ENCODE results near the gene ACBD3.

The ACBD3 gene

GRCh38 chr1:226164154-226164553, 22.4 kb downstream of the ACBD3 start:
- H3K4me3 ChIP-seq (ENCODE audit: low read depth, low read length): no peak overlapping the region
- no peak for DNase-seq (ENCODE audit: low read depth)
- TF ChIP-seq CTCF (IDR thresholded peaks at IDR 0.05; ENCODE audit: low read depth, low read length, missing control alignments): no peak

DNA sequence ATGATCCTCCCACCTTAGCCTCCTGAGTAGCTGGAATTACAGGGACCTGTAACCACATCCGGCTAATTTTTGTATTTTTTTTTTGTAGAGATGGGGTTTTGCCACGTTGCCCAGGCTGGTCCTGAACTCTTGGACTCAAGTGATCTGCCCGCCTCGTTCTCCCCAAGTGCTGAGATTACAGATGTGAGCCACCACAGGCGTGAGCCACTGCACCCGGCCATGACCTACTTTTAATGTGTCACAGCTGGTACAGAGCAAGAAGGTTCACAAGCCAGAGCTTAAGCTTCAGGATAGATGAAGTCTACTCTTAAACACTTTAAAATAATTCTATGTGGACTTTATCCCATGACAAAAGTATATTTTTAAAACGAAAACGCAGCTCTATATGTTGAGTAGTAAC, 23.6 kb downstream of the ACBD3 start:
- H3K4me3 ChIP-seq (ENCODE audit: low read depth, low read length): no peak overlapping the region
- DNase-seq (ENCODE audit: low read depth): no peak
- no peak for TF ChIP-seq CTCF (IDR thresholded peaks at IDR 0.05; ENCODE audit: low read depth, low read length, missing control alignments)

DNA sequence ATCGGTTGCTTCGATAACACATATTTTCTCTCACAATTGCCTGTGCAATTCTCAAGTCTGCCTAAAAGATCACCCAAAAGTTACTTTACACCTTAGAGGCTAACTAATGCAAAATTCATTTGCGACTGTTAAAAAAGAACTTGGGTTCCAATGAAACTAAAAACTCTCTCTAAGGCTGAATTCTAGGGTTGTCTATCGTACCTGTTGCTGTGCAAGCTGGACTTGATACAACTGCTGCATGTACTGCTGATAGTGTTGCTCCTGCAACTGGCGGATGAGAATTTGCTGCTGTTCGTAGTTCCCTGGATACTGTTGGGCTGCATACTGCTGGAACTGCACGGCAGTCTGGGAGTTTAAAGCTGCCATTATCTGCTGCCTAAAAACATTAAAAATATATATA, 27.6 kb downstream of the ACBD3 start:
- no peak for DNase-seq (ENCODE audit: low read depth)
- no peak for TF ChIP-seq CTCF (IDR thresholded peaks at IDR 0.05; ENCODE audit: low read depth, low read length, missing control alignments)
- H3K4me3 ChIP-seq (ENCODE audit: low read depth, low read length): no peak overlapping the region

DNA sequence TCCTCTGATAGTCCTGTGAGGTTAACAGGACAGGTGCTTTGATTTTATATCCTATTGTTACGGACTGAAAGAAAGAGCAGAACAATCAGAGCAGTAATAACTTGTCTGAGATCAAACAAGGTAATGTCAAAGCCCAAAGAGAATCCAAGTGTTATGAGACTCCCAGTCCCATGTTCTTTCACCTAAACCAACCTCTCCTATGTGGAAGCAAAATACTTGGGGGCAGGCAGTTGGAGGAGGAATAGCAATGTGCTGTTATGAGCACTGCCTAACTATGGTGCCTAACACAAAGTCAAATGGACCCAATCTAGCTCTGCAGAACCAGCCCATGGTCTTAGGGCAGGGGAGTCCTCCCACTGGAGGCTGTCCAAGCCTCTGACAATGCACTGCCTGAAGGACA, 28.1 kb downstream of the ACBD3 start:
- DNase-seq (ENCODE audit: low read depth): no peak
- no peak overlapping the region for H3K4me3 ChIP-seq (ENCODE audit: low read depth, low read length)
- no peak for TF ChIP-seq CTCF (IDR thresholded peaks at IDR 0.05; ENCODE audit: low read depth, low read length, missing control alignments)

GRCh38 chr1:226157761-226158316, 28.7 kb downstream of the ACBD3 start:
- TF ChIP-seq CTCF (IDR thresholded peaks at IDR 0.05; ENCODE audit: low read depth, low read length, missing control alignments): no peak
- no peak for DNase-seq (ENCODE audit: low read depth)
- H3K4me3 ChIP-seq (ENCODE audit: low read depth, low read length): no peak overlapping the region

GRCh38 chr1:226154593-226154992, 31.9 kb downstream of the ACBD3 start:
- DNase-seq (ENCODE audit: low read depth): no peak
- no peak overlapping the region for H3K4me3 ChIP-seq (ENCODE audit: low read depth, low read length)
- no peak for TF ChIP-seq CTCF (IDR thresholded peaks at IDR 0.05; ENCODE audit: low read depth, low read length, missing control alignments)

- TF ChIP-seq CTCF (IDR thresholded peaks at IDR 0.05; ENCODE audit: low read depth, low read length, missing control alignments): no peak
- no peak for DNase-seq (ENCODE audit: low read depth)
- H3K4me3 ChIP-seq (ENCODE audit: low read depth, low read length): no peak overlapping the region
Observed at GRCh38 chr1:226149806-226150205, 36.7 kb downstream of the ACBD3 start.
